GM19351 (cell line): Measurements from ENCODE around the gene IMMP2L.
"Not testable (repeated sequence)": the region's sequence is repeated elsewhere in the genome, so short reads cannot be mapped to it uniquely, and the experiment has no call there.

Experiments
- ATAC-seq: cut with Tn5 transposase; IDR thresholded peaks from one replicate; pipeline ENCODE4 v1.9.1; 2021; ENCODE audit warnings: mild to moderate bottlenecking, moderate library complexity; ENCODE audit not compliant: unreplicated experiment

IMMP2L gene

GRCh38 chr7:111473449-111474198, 88.7 kb downstream of the IMMP2L start:
- no peak for ATAC-seq

GRCh38 chr7:111470998-111471397, 91.3 kb downstream of the IMMP2L start:
- ATAC-seq = no peak

- ATAC-seq = not testable (repeated sequence)
These were observed 92.4 kb downstream of the IMMP2L start for GRCh38 chr7:111469894-111470293.

GRCh38 chr7:111465774-111466173, 96.5 kb downstream of the IMMP2L start:
- ATAC-seq = not testable (repeated sequence)

- no peak for ATAC-seq
These were observed 101.6 kb downstream of the IMMP2L start for GRCh38 chr7:111460695-111461094.

- no peak for ATAC-seq
These were observed 102.5 kb downstream of the IMMP2L start for GRCh38 chr7:111459757-111460280.

GRCh38 chr7:111459065-111459756, 103.1 kb downstream of the IMMP2L start:
- ATAC-seq = no peak

- not testable (repeated sequence) for ATAC-seq
These were observed 111.6 kb downstream of the IMMP2L start for GRCh38 chr7:111450705-111451104.

- not testable (repeated sequence) for ATAC-seq
These were observed 114.8 kb downstream of the IMMP2L start for GRCh38 chr7:111447502-111447901.

GRCh38 chr7:111439977-111440376, 122.3 kb downstream of the IMMP2L start:
- ATAC-seq = no peak

- ATAC-seq = no peak
These were observed 123.7 kb downstream of the IMMP2L start for GRCh38 chr7:111438369-111439289.

- no peak for ATAC-seq
These were observed 124.6 kb downstream of the IMMP2L start for GRCh38 chr7:111437736-111438135.

- ATAC-seq = no peak
These were observed 125.7 kb downstream of the IMMP2L start for GRCh38 chr7:111436608-111437007.

- ATAC-seq = no peak
These were observed 128.9 kb downstream of the IMMP2L start for GRCh38 chr7:111433426-111433825.

- no peak for ATAC-seq
These were observed 132.5 kb downstream of the IMMP2L start for GRCh38 chr7:111429781-111430180.

- no peak for ATAC-seq
These were observed 137.5 kb downstream of the IMMP2L start for GRCh38 chr7:111424768-111425167.

GRCh38 chr7:111414374-111414773, 147.9 kb downstream of the IMMP2L start:
- no peak for ATAC-seq

- no peak for ATAC-seq
These were observed 148.6 kb downstream of the IMMP2L start for GRCh38 chr7:111413739-111414138.

- ATAC-seq = no peak
These were observed 151.4 kb downstream of the IMMP2L start for GRCh38 chr7:111410899-111411298.

- ATAC-seq = no peak
These were observed 152.4 kb downstream of the IMMP2L start for GRCh38 chr7:111409714-111410422.
